Pons (tissue), 1 donor: ENCODE results near the gene S100A10.

ENCODE experiments used
- DNase-seq: peaks from one replicate; pipeline ENCODE4 v3.0.0-alpha.2; 2016; ENCODE audit warnings: low spot score

The S100A10 gene

DNA sequence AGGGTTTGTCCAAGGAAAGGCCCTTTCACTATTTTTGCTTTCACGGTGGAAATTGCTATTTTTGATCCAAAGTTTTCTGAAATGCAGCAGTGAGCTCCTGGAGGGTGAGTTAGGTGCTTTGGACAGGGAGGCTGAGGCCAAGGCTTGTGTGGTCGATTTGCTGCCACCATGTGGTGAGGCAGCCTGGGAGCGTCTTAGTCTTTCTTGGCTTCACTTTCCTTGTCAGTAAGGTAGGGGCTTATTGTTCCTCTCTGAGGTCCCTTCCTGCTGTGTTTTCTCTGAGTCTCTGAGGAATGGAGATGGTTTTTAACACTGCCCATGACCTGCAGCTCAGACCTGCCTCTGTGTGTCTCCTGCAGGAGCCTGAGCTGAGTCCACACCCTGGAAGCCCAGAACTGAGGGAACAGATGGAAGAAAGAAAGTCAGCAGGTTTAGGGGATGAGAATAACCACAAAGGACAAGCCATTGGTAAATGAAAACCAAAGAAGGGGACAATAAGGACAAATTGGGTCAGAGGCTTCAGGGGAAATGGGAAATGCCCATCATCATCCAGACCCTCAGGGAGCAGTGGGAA, 20.1 kb upstream of the S100A10 start:
- no peak for DNase-seq

DNA sequence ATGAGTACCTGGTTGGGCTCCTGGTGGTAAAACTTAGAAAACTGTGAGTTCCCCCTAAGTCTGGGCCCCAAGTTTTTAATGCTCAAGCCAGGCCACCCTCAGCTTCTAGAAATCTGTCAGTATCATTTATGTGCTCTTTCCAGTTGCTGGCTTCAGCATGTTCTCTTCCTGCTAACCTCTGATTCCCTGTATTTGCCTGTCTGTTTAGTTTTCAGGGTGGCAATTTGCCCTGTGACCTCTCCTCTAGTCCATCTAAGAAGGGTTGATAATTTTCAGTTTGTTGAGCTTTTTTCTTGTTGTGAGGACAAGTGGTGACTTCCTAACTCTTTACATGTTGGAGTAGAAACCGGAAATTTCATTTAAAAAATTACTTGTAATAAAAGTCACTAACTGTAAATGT, 16.0 kb upstream of the S100A10 start:
- DNase-seq, result no peak

DNA sequence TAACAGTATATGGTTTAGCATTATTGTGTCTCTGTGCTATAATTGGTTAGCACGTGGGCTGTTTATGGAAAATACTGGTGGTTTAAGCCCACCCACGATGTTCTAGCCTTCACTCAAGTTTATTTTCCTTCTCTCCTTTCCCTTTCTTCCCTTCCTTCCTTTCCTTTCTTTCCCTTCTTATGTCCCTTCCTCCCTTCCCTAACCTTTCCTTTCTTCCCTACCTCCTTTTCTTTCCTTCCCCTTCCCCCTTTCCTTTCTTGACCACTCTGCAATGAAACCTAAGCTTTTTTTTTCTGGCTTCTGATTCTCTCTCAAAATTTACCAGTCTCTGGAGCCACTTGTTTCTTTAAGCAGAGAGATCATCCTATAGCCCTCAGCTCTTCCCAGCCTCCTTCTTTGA, 13.4 kb upstream of the S100A10 start:
- no peak for DNase-seq

DNA sequence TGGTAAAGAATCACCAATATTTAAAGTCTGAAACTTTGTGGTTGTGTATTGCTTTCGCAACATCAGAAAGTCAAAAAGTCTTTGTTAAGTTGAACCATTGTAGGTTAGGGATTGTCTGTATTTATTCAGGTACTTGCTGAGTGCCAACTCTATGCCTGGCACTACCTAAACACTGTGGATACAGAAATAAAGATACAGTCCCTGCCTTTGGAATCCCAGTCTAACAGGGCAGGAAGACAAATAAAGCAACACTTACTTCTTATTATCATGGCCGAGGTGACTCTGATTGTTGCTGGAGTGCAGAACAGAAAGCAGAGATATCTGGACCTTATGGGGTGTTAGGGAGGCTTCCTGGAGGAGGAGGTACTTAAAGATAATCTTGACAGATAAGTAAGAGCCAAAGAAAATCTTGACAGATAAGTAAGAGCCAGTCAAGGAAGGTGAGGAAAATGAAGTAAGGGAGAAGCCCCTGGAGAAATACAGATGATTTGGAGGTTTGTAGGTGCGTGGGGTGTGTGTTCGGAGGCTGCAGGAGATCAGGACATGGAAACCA, 11.8 kb upstream of the S100A10 start:
- no peak for DNase-seq

DNA sequence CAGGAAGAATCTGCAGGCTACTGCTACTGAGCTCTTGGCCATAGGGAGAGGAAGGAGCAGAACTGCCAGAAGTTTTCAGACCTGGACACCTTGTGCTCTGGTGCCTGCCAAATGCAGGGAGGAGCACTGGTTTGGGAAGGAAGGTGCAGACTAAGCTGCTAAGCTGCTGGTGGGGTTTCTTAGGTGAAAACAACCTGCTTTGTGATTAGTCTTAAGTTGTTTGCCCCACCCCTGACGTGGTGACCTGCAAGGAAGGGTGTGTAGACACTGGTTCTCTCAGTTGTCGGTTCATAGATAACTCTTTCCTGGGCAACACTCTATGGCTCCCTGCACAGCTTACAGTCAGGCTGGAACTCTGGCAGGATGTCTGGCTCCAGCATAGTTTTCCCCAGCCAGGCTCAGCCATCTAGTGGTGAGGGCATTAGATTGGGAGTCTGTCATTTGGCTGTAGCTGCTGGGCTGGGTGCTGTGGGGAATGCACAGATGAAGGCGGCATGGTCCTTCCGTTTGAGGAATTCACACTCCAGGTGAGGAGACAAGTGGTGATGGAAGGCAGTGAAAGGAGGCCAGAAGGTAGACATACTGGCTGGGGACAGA, 10.3 kb upstream of the S100A10 start:
- no peak for DNase-seq

DNA sequence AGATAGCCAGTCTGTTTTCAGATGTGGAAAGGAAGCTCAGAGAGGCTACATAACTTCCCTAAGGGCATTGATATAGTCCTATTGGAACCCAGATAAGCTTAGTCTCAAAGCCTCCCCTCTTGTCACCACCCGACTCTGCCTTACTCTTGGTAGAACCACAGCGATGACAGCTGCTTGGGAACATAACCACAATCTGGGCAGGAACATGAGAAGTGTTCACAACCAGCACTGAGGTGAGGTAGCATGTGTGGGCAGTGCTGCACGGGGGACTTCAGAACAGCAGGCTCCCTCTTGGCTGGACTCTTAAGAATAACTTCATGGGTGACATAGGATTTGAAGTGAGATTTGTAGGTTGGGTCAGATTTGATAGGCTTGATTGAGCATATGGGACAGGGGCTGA, 9.3 kb upstream of the S100A10 start:
- DNase-seq, result no peak

DNA sequence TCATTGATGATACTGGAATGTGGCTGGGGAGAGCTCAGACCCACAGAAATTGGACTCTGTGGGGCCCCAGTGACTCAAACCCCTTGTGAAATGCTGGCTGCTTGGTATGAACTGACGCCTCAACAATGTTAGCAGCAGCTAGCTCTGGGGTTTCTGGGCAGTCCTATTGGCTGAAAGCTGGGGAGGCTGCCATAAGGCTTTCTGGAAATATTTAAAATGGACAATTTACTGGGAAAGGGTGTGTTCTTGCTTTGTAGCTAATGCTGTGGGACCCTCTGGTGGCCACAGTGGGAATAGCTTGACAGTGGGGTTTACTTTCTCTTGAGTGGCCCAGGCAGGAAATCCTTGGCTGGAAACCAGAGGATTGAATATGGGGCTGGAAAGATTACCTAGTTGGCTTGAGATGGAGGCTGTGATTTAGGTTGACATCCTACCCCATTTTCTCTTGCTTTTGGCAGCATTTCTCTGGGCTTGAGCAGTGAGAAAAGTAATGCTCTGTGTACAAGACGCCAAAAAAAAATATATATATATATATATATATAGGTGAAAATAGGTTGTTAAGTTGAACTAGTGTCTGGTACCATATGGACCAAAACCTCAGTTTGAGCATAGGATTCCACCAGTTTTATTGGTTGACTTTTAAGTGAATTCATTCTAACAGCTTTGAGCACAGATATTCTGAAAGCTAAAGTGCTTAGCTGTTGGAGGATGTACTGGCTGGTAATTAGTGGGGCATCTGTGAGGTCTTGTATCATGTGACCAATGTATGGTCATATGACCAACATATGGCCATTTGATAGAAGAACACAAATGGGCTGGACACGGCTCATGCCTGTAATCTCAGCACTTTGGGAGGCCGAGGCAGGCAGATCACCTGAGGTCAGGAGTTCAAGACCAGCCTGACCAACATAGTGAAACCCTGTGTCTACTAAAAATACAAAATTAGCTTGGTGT, 8.2 kb upstream of the S100A10 start:
- DNase-seq, result peak; percentile 86

DNA sequence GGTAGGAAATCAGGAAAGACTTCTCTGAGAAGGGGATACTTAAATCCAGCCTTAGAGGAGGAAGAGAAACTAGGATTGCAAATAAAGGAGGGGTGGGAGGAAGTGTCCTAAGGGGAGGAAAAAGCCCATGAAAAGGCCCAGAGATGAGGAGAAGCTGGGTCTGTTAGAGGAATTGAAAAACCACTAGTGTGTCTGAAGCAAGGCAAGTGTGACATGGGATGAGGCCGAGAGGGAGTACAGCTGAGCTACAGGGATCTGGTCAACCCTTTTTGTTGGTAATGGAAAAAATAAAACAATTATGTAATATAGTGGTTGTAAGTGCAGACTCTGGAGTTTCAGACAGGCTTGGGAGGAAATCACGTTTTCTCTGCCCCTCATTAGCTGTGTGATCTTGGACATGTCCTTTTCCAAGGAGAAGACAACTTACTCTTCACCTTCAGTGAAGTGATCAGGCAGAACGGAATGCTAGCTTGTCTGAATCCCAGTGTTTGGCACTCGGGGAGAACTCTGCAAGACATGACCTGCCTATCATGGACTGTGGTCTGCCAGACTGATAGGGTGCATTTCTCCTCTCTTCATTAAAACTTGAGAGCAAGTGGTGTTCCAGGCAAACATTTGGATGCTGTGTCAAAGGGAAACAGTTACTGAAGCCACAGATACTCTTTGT, 7.4 kb upstream of the S100A10 start:
- DNase-seq, result no peak

DNA sequence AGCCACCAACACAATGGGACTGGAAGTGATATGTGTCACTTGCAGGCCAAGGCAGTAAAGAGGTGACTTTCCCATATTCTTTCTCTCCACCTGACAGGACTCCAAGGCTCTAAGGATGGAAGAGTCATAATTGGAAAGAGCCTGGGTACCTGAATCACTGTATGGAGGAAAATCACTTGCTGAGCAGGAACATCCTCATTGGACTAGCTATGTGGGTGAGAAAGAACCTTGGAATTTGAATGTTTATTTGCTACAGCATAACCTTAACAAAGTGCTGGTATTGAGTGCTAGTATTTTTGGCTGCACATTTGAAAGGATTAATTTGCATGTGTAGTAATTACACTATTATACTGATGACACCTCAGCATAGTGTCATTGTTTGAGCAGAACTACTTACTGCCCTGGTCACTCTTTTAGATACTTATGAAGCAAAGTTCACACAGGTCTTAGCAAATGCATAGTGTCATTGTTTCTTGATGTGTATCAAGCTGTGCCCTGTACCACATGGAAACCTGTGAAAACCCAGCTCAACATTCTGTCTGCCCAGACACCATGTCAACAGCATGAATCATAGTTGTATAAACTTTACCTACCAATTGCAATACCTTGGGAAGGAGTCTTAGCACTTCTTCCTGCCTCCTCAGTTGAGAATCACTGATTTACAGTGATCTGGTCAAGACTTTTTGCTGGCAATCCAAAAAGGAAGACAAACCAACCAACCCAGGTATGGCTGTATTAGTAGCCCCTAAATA, 5.1 kb upstream of the S100A10 start:
- no peak for DNase-seq

DNA sequence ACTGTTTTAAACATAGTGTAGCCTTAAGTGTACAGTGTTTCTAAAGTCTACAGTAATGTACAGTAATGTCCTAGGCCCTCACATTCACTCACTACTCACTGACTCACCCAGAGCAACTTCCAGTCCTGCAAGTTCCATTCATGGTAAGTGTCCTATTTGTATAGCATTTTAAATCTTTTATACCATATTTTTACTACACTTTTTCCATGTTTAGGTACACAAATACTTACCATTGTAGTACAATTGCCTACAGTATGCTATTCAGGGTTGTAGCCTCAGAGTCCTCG, 3.6 kb upstream of the S100A10 start:
- no peak for DNase-seq

DNA sequence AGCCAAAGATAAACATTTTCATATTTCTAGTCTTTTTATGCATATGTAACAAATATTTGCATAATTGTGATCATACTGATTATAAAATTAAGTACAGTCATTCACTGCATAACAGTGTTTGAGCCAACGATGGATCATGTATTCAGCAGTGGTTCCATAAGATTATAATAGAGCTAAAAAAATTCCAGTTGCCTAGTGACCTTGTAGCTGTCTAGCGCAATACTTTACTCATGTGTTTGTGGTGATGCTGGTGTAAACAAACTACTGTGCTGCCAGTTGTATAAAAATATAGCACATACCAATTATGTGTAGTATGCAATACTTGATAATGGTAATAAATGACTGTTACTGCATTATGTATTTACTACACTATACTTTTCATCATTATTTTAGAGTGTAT, 2.1 kb upstream of the S100A10 start:
- DNase-seq, result no peak

DNA sequence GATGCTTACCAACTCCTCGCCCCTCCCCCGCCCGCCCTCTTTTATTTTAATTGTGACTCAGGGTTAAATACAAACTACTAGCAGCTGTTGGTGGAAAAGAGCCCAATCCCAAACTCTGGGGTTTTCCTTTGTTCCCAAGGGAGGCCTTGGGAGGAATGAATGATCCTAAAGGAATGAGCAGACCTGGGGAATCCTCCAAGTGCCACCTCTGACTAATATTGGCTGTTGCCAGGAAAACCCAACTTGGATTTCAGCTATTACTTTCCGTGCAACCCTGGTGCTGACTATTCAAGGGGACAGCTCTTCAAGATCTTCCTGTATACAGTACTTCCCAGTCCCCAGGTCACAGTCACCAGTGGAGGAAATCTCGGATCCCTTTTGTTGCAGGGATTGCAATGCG, 1.3 kb upstream of the S100A10 start:
- no peak for DNase-seq

DNA sequence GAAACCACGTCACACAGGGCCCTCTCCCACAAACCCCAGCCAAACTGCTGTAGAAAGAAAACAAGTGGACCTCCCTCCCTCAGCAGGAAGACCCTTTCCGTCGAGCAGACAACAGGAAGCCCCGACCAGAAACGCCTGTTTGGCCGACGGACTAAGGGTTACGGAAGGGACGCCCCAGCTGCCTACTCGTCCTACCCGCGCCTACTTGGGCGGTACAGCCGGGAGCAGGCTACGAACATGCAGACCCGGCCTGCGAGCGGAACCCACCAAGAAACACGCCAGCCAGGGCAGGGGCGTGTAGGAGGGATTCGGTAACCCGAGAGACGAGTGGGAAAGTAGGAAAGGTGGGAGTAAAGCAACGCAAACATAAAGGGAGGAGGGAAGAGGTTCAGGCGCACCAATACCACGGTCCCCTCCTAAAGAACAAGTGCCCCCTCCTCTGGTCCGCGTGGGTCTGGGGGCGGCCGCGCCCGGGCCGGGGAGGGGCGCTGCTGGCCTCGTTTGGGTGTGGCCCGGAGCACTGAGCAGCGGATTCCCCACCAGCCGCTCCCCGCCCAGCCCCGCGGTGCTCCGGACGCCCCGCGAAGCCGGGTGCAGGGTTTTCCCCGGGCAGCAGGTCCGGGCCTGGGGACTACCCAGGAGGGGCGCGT, 450 bp downstream of the S100A10 start:
- no peak for DNase-seq

DNA sequence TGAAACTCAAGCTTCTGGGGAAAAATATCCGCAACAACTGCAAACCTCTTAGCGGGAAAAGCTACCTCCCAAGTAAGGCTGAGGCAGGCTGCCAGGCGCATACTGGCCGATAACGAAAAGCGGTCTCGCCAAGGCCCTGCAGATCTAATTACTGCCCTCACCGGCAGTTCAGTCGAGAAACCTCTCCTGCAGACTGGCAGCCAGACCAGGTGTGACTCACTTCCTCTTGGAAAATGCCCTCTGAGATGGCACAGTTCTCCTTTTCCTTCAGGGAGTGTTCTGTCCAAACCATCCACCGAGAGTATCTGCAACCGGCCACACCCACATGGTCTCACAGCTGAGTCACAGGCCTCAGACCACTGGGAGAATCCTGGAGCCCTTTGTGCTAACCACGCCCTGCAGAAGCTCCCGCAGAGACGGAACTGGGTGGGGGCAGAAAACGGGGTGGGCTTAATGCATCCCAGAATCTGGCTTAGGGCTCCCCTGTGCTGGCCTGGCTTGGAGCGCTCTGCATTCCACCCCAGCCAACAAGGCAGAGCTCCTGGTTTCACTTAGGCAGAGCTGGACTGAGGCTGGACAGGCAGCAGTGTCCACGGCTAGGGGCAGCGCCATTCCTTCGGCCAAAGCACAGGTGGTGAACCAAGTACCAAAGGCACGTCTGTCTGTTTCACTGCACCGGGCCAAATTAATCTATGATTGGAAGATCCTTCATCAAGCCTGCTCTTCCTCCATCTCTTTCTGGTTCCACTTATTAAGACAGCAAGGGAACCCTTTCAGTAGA, 1.2 kb downstream of the S100A10 start:
- DNase-seq, result no peak

DNA sequence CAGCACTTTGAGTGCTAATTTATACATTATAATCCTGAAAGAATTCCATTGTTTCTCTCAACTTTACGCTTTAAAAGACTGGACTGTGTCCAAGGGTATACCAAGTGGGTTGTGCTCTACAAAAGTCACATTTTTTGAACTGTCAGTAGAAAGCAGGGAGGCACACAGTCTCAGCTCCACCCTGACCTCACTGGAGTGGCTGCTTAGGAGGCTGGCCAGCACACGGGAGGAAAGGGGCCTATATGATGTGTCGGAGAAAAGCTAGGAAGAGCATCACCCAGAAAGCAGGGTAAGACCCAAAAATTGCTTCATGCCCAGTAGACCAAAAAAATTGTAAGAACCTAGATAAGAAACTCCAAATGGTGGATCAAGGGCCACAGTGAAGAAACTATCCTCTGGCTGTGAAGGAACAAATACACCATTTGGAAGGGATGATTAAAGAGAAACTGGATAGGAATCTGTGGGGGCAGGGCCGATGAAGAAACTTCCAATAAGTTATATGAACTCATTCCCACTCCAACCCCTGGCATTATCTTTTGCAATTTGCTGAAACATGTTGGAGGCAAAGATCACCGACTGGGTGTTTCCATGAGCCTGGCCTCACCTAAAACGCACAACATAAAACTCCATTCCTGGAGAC, 1.9 kb downstream of the S100A10 start:
- no peak for DNase-seq

DNA sequence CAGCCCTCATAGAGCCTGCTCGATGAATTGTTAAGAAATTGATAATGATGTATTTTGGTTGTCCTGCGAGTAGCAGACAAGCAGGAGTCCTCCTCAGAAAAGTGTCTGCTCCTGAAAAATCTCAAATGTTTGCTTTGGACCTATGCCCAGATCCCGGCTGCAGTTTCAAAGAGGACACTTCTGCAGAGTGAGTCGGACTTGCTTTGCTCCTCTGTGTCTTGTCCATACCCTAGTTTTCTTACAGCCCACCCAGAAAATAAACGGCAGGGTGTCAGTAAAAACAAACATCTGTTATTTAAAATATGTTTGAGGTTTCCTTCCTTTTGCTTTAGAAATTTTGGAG, 2.8 kb downstream of the S100A10 start:
- DNase-seq, result peak; percentile 47

DNA sequence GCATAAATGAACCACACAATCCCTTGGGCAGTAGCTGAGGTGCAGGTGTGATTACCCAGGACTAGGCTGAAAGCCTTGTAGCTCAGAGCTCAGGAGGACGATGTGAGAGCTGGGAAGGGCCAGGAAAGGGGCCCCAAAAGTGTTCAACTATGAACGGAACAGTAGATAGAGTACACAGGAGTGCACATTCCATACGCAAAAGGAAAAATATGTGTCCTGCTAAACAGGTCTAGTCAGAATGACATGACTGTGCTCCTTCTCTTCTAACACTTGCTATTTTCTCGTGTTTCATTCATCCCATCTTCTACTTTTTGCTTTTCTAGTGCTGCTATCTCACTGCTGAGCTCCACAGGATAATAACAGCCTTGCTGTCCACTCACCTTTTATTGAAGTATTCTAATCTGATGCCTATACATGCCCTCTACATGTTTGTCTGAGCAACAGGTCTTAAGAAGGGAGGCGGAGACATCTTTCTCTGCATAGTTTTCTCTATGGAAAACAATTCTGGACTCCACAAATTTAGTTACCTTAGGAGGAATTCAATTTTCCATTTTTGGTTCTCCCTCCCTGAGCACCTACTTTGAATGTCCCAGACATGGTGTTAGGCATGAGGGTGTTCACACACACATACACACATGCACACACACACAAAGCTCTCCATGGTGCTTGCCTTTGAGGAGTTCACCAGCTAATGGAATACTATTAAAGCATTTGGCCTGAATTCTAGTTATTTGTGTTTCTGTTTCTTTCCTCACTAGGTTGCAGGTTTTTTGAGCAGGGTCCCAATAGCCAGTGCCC, 3.4 kb downstream of the S100A10 start:
- DNase-seq, result no peak

DNA sequence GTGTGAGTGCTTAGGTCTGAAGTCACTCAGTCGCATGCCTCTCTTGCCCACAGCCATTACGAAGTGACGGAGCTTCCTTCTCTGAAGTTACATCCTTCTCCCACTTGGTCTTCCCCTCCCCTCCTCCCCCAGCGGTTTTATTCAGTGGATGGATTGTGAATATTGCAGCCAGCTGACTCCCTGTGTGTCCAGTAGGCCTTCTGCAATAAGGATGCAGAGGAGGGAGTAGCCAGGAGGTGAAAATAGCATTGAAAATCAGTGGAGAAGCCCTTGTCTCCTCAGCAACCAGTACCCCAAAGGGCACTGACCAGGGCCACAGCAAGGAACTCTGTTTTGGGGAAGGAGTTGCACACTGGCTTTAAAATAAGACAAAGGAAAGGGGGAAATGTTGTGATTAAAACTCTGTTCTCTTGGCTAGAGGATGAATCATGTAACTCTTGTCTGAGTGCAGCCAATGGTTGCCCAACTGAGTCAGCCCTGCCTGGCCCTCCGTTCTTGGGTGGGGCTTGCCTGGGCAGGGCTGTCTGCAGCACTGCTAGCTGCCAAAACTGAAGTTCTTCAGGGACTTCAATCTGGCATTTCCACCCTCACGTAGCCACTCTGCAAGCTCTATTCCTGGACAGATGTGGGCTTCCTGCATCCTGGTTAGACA, 4.3 kb downstream of the S100A10 start:
- no peak for DNase-seq

DNA sequence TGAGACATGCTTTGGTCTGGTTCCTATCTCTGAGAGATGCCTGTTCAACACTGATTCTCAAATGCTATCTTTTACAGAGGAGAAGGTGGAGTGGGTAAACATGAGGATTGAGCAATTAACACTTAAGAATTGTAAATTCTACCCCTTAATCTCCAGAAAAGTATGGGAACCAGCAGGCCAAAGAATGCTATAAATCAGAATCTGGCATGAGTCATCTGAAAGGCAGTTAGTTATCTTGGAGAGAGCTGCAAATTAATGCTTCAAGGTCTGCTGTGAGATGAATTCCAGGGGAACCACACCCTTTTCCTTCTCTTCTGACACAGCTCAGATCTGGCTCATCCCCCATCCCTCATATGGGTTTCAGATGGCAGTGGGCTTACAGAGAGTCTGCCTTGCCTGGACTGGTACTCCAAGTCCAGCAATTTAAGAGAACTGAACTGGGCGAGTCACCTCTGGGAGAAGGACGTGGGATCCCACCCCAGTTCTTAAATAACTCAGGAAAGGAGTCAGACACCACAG, 5.2 kb downstream of the S100A10 start:
- no peak for DNase-seq
